ENCODE results near the gene RELL2. TPM values are rescaled to one million over a fixed set of nuclear protein-coding genes. Genes with fewer than 3 reads are reported as not detected.
A peak's percentile ranks its signal among the peaks of the same experiment; 100 is the strongest.

The RELL2 gene
- total RNA-seq, 4 donors from 2014 or later, result 2.9 to 9.0 (median 5.7) TPM

DNA sequence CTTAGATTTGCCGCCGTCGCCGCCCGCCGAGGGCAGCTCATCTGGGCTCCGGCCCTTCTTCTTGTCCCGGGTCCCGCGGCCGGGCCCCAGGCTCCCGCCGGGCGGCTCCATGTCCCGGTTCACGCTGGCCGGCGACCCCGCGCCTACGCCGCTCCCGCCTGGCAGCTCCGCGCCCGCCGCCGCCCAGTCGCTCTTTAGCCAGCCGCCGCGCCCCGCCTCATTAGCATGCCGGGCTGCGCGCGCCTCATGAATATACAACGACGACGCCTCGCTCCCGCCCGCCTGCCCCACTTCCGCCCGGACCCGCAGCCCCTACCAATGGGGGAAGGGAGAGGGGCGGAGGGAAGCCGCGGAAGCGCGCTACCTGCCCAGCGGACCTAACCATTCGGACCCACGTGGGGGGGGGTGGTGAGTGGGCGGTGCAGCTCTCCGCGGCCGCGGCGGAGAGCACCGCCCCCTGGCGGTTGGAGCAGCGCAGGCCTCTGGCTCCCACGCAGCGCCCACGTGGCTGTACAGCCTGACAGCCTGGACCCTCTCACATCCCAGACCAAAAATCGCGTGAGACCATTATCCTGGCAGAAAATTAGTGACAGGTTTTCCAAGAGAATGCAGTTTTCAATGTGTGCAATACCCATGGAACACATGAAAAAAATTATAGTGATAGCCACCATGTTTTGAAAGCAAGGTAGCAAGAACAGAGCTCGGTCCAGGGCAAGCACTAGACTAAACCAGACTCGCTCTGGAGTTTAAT is 17.8 kb upstream of the RELL2 start, which contains the start of gene DIAPH1:
Gene DIAPH1 (minus strand): TSS at position 197 of the 751 bp plus-strand sequence. CDS start 86 bp downstream, at position 111.
- H3K27me3 ChIP-seq, result no peaks in the 10 kb centered on the region
- 1% methylated on average over 32 of the region's 70 CpGs for WGBS
- no peaks in the 10 kb centered on the region for H3K9me3 ChIP-seq
- peak; percentile 99 for DNase-seq (ENCODE audit: low spot score in 2 of 2)
- peaks cover 29% of the 10 kb centered on the region for H3K36me3 ChIP-seq
- peaks cover 27% of the 10 kb centered on the region for H3K4me1 ChIP-seq
- peak within 1 kb of the TSS; percentile 97 for H3K27ac ChIP-seq
- TF ChIP-seq EP300 (IDR thresholded peaks at IDR 0.05) (no peak), POLR2A (IDR thresholded peaks at IDR 0.05) (peak; percentile 37 to 74), POLR2AphosphoS5 (IDR thresholded peaks at IDR 0.05) (peak in 2 of 3 donors; percentile 73 to 81)
- TF ChIP-seq, protein P1, sequence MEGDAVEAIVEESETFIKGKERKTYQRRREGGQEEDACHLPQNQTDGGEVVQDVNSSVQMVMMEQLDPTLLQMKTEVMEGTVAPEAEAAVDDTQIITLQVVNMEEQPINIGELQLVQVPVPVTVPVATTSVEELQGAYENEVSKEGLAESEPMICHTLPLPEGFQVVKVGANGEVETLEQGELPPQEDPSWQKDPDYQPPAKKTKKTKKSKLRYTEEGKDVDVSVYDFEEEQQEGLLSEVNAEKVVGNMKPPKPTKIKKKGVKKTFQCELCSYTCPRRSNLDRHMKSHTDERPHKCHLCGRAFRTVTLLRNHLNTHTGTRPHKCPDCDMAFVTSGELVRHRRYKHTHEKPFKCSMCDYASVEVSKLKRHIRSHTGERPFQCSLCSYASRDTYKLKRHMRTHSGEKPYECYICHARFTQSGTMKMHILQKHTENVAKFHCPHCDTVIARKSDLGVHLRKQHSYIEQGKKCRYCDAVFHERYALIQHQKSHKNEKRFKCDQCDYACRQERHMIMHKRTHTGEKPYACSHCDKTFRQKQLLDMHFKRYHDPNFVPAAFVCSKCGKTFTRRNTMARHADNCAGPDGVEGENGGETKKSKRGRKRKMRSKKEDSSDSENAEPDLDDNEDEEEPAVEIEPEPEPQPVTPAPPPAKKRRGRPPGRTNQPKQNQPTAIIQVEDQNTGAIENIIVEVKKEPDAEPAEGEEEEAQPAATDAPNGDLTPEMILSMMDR (IDR thresholded peaks at IDR 0.05), result peak; percentile 99
- H3K4me3 ChIP-seq, result peak within 1 kb of the TSS; percentile 89

GRCh38 chr5:141623186-141623585 is 13.6 kb upstream of the RELL2 start:
- DNase-seq (ENCODE audit: low spot score in 2 of 2), result no peak
- Histone ChIP-seq H3K27ac (no peak overlapping the region), H3K36me3 (peaks cover 61% of the 10 kb centered on the region), H3K9me3 (no peaks in the 10 kb centered on the region), H3K4me3 (no peak overlapping the region), H3K4me1 (peaks cover 5% of the 10 kb centered on the region), H3K27me3 (no peaks in the 10 kb centered on the region)
- TF ChIP-seq POLR2AphosphoS5 (IDR thresholded peaks at IDR 0.05), result no peak
- TF ChIP-seq EP300 (IDR thresholded peaks at IDR 0.05), result no peak
- no peak for TF ChIP-seq POLR2A (IDR thresholded peaks at IDR 0.05)
- TF ChIP-seq, protein P1 (IDR thresholded peaks at IDR 0.05), result no peak

DNA sequence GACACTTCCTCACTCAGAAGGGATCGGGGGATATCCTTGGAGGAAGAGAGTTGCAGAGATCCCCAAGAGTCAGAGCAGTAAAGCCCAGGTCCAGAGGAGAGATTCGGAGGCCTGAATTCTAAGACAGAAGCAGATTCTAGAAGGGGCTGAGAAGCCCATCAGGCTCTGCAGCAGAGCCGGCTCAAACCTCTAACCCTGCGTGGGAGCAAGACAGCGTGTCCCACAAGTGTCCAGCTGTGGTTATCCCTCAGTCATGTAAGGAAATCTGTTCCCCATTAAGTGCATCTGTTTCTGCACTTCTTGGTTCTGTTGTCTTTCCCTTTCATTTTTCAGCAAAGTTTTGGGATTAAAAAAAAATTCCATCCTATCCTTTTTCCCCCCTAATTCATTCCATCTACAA is 13.2 kb upstream of the RELL2 start:
- Histone ChIP-seq H3K27ac (no peak overlapping the region), H3K27me3 (no peaks in the 10 kb centered on the region), H3K9me3 (no peaks in the 10 kb centered on the region), H3K36me3 (peaks cover 65% of the 10 kb centered on the region), H3K4me3 (no peak overlapping the region), H3K4me1 (peaks cover 5% of the 10 kb centered on the region)
- no peak for DNase-seq (ENCODE audit: low spot score in 2 of 2)
- TF ChIP-seq POLR2AphosphoS5 (IDR thresholded peaks at IDR 0.05) (no peak), EP300 (IDR thresholded peaks at IDR 0.05) (no peak), POLR2A (IDR thresholded peaks at IDR 0.05) (no peak)
- TF ChIP-seq, protein P1 (IDR thresholded peaks at IDR 0.05), result no peak
- 62% methylated on average over 5 of the region's 5 CpGs for WGBS

GRCh38 chr5:141628175-141628788 is 8.5 kb upstream of the RELL2 start:
- Histone ChIP-seq H3K27me3 (no peaks in the 10 kb centered on the region), H3K4me1 (peaks cover 7% of the 10 kb centered on the region), H3K27ac (no peak overlapping the region), H3K9me3 (no peaks in the 10 kb centered on the region), H3K4me3 (no peak overlapping the region), H3K36me3 (peaks cover 67% of the 10 kb centered on the region)
- WGBS, result 95% methylated on average over 6 of the region's 6 CpGs
- TF ChIP-seq POLR2AphosphoS5 (IDR thresholded peaks at IDR 0.05), result no peak
- TF ChIP-seq, protein P1 (IDR thresholded peaks at IDR 0.05), result no peak
- TF ChIP-seq EP300 (IDR thresholded peaks at IDR 0.05), result no peak
- TF ChIP-seq POLR2A (IDR thresholded peaks at IDR 0.05), result no peak
- peak in 1 of 2 donors; percentile 31 for DNase-seq (ENCODE audit: low spot score in 2 of 2)

DNA sequence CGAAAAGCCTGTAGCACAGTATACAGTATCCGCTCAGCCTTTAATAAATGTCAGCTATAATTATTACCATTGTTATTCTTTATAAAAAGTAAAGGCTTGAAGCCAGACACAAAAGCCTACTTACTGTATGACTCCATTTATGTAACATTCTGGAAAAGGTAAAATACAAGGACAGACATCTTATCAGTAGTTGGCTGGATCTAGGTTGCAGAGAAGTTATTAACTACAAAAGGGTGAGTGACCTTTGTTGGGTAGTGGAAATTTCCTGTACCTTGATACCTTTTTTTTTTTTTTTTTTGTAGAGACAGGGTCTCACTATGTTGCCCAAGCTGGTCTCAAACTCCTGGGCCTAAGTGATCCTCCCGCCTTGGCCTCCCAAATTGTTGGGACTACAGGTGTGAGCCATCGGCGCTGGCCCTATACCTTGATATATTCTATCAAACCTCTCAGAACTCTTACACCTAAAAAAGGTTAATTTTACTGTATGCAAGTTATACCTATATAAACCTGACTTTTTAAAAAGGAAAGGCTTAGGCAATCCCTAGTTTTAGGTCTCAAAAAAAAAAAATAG is 6.1 kb upstream of the RELL2 start:
- H3K4me3 ChIP-seq, result no peak overlapping the region
- H3K36me3 ChIP-seq, result peaks cover 52% of the 10 kb centered on the region
- H3K9me3 ChIP-seq, result no peaks in the 10 kb centered on the region
- H3K4me1 ChIP-seq, result peaks cover 24% of the 10 kb centered on the region
- TF ChIP-seq POLR2AphosphoS5 (IDR thresholded peaks at IDR 0.05), result no peak
- 94% methylated on average over 5 of the region's 5 CpGs for WGBS
- no peaks in the 10 kb centered on the region for H3K27me3 ChIP-seq
- no peak overlapping the region for H3K27ac ChIP-seq
- DNase-seq (ENCODE audit: low spot score in 2 of 2), result no peak
